K562 (cell line): Measurements from ENCODE around the gene COG3. TPM values are rescaled to one million over a fixed set of nuclear protein-coding genes. Genes with fewer than 3 reads are reported as not detected.
A peak's percentile ranks its signal among the peaks of the same experiment; 100 is the strongest.

ENCODE experiments used
- ATF3 ChIP-seq, 2 experiments: fragments of 450-650 bp in 1 of 2; sonication (generic) in 1 of 2; formaldehyde crosslinking in 1 of 2; IDR thresholded peaks in 1 of 2; conservative IDR thresholded peaks in 1 of 2; 2 replicates each; pipeline versions ENCODE4 v1.6.1 to v1.8.1; 2016 to 2023; ENCODE audit warnings: mild to moderate bottlenecking in 2 of 2, moderate library complexity in 2 of 2, inconsistent platforms in 1 of 2, missing genetic modification reagents in 1 of 2
- C11orf30 ChIP-seq: fragments of 450-650 bp; IDR thresholded peaks from 2 replicates; pipeline ENCODE4 v1.6.1; 2016; ENCODE audit warnings: low read depth, mild to moderate bottlenecking
- CBFA2T3 ChIP-seq: fragments of 450-650 bp; IDR thresholded peaks from 2 replicates; pipeline ENCODE4 v1.6.1; 2017
- CTBP1 ChIP-seq: fragments of 450-650 bp; IDR thresholded peaks from 2 replicates; pipeline ENCODE4 v1.6.1; 2016; ENCODE audit warnings: borderline replicate concordance
- ELF2 ChIP-seq: fragments of 250-450 bp; sonication (Bioruptor Pico); IDR thresholded peaks from 2 replicates; pipeline ENCODE4 v1.5.0; 2021; ENCODE audit warnings: mild to moderate bottlenecking
- GATA2 ChIP-seq: sonication (generic); formaldehyde crosslinking; IDR thresholded peaks from 2 replicates; pipeline ENCODE4 v1.4.0; 2020; ENCODE audit warnings: mild to moderate bottlenecking, missing genetic modification reagents
- HDAC6 ChIP-seq: IDR thresholded peaks from 2 replicates; pipeline ENCODE4 v1.6.1; 2012; ENCODE audit warnings: low read depth, mild to moderate bottlenecking, control low read depth, inconsistent platforms, low read length, moderate library complexity
- PHTF2 ChIP-seq: fragments of 250-450 bp; sonication (Bioruptor Pico); IDR thresholded peaks from 2 replicates; pipeline ENCODE4 v1.5.0; 2021; ENCODE audit warnings: mild to moderate bottlenecking
- RBM14 ChIP-seq: fragments of 200-400 bp; formaldehyde crosslinking; IDR thresholded peaks from 2 replicates; pipeline ENCODE4 v1.6.1; 2018; ENCODE audit warnings: low read depth, mild to moderate bottlenecking, low read length, moderate library complexity, borderline replicate concordance; ENCODE audit not compliant: insufficient read depth
- RHOXF2B ChIP-seq: fragments of 250-450 bp; sonication (Bioruptor Pico); conservative IDR thresholded peaks from 2 replicates; pipeline ENCODE4 v1.5.1; 2021
- STAG1 ChIP-seq: sonication (generic); formaldehyde crosslinking; IDR thresholded peaks from 2 replicates; pipeline ENCODE4 v1.5.0; 2020; ENCODE audit warnings: missing genetic modification reagents, borderline replicate concordance
- YY1 ChIP-seq, 3 experiments: IDR thresholded peaks; 2 replicates each; pipeline ENCODE4 v1.6.1; 2011; ENCODE audit warnings: low read length in 2 of 3, mild to moderate bottlenecking in 2 of 3, moderate library complexity in 2 of 3, borderline replicate concordance in 1 of 3, control low read depth in 1 of 3, low read depth in 1 of 3; ENCODE audit not compliant: insufficient read depth in 3 of 3, insufficient replicate concordance in 2 of 3, control insufficient read depth in 1 of 3, insufficient read length in 1 of 3; ENCODE audit errors: extremely low read depth in 1 of 3
- ZC3H11A ChIP-seq: IDR thresholded peaks from 2 replicates; pipeline ENCODE4 v1.6.1; 2012; ENCODE audit warnings: low read depth, low read length, improper control_type of control experiment
- ZKSCAN3 ChIP-seq: fragments of 250-450 bp; sonication (Bioruptor Pico); IDR thresholded peaks from 2 replicates; pipeline ENCODE4 v1.4.0; 2020
- ZNF124 ChIP-seq: sonication (generic); formaldehyde crosslinking; IDR thresholded peaks from 2 replicates; pipeline ENCODE4 v1.8.1; 2022; ENCODE audit warnings: missing genetic modification reagents
- polyA plus RNA-seq, 8 experiments: library from polyadenylated mRNA; depleted of rRNA in 4 of 8; stranded (reverse) in 5 of 8; unstranded in 3 of 8; fragments of >200 nt; fragmentation: Nextera tagmentation in 2 of 8; fragmentation: Illumina TruSeq in 1 of 8; extraction: Ambion mirVana in 2 of 8; extraction: Trizol in 1 of 8; gene quantifications; 2 replicates each; pipeline versions ENCODE4 v1.2.1 to v1.2.3, GENCODE V29; 2011 to 2014; ENCODE audit warnings: inconsistent platforms in 1 of 8, missing spikeins in 1 of 8
- total RNA-seq, 7 experiments: library from RNA; depleted of rRNA in 6 of 7; stranded (reverse); fragments of >200 nt in 6 of 7; fragmentation: Illumina TruSeq in 2 of 7; extraction: Trizol in 2 of 7; gene quantifications; 2 replicates each; pipeline versions ENCODE4 v1.2.1 to v1.2.3, GENCODE V29; 2011 to 2021; ENCODE audit warnings: low replicate concordance in 1 of 7
- TF ChIP-seq, protein P1 (sequence below), 2 experiments: fragments of 450-650 bp; IDR thresholded peaks; 2 replicates each; pipeline ENCODE4 v1.6.1; 2016; ENCODE audit warnings: mild to moderate bottlenecking in 2 of 2, borderline replicate concordance in 1 of 2, low read depth in 1 of 2, moderate library complexity in 1 of 2
- TF ChIP-seq, protein P2 (sequence below): fragments of 450-650 bp; formaldehyde crosslinking; IDR thresholded peaks from 2 replicates; pipeline ENCODE4 v1.4.0; 2020; ENCODE audit warnings: mild to moderate bottlenecking, moderate library complexity

Gene COG3
- total and polyA plus RNA-seq, 9 of the 15 experiments (the other 6 are each of a cell fraction or from before 2014, with no cell fraction given) = 3.9 to 22.9 (median 14.5) TPM

GRCh38 chr13:45500492-45501174 is 35.9 kb downstream of the COG3 start (continued):
- TF ChIP-seq, protein P1, sequence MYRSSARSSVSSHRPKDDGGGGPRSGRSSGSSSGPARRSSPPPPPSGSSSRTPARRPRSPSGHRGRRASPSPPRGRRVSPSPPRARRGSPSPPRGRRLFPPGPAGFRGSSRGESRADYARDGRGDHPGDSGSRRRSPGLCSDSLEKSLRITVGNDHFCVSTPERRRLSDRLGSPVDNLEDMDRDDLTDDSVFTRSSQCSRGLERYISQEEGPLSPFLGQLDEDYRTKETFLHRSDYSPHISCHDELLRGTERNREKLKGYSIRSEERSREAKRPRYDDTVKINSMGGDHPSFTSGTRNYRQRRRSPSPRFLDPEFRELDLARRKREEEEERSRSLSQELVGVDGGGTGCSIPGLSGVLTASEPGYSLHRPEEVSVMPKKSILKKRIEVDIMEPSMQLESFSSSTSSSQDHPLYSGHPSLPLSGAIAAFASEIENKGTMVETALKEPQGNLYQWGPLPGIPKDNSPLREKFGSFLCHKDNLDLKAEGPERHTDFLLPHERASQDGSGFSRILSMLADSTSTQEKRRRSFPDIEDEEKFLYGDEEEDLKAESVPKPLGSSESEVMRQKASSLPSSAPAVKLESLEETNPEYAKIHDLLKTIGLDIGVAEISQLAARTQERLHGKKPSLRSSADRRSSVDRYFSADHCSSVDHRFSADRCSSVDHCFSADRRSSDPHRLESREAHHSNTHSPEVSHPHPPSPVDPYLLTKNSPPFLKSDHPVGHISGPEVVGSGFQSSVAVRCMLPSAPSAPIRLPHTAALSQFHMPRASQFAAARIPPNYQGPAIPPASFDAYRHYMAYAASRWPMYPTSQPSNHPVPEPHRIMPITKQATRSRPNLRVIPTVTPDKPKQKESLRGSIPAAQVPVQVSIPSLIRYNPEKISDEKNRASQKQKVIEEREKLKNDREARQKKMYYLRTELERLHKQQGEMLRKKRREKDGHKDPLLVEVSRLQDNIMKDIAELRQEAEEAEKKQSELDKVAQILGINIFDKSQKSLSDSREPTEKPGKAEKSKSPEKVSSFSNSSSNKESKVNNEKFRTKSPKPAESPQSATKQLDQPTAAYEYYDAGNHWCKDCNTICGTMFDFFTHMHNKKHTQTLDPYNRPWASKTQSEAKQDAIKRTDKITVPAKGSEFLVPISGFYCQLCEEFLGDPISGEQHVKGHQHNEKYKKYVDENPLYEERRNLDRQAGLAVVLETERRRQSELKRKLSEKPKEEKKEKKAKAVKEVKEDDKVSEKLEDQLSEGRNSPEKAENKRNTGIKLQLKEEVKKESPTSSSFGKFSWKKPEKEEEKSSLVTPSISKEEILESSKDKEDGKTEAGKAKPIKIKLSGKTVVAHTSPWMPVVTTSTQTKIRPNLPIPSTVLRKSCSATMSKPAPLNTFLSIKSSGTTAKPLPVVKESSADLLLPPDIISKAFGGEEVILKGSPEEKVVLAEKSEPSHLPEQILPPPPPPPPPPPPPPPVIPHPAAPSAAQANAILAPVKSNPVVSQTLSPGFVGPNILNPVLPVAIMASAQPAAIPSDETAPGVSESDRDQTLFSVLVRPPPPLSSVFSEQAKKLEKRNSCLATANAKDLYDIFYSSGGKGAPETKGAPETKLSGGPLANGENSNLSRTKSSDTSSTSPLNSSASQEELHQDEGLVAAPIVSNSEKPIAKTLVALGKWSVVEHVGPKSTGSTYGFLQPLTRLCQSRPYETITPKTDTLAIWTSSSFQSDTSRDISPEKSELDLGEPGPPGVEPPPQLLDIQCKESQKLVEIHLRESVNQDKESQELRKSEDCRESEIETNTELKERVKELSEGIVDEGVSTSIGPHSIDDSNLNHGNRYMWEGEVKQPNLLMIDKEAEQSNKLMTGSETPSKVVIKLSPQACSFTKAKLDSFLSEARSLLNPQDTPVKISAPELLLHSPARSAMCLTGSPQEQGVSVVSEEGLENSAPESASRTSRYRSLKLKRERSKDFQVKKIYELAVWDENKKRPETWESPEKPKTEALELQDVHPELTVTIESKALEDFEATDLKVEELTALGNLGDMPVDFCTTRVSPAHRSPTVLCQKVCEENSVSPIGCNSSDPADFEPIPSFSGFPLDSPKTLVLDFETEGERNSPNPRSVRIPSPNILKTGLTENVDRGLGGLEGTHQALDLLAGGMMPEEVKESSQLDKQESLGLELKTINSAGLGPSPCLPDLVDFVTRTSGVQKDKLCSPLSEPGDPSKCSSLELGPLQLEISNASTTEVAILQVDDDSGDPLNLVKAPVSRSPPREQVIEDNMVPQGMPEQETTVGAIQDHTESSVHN (IDR thresholded peaks at IDR 0.05; ENCODE audit: borderline replicate concordance in 1 of 2, low read depth in 1 of 2) = no peak
- TF ChIP-seq ZC3H11A (no peak), RBM14 (no peak), YY1 (IDR thresholded peaks at IDR 0.05; ENCODE audit: borderline replicate concordance in 1 of 3, control insufficient read depth in 1 of 3, extremely low read depth in 1 of 3, insufficient read depth in 3 of 3, insufficient read length in 1 of 3, insufficient replicate concordance in 2 of 3, low read depth in 1 of 3, low read length in 2 of 3) (no peak), C11orf30 (peak; percentile 40), GATA2 (CRISPR knock-in tag) (no peak), ELF2 (CRISPR knock-in tag) (no peak), ATF3 (IDR thresholded peaks at IDR 0.05) (peak; percentile 30; the same call in 1 of the 2 replicates), ATF3 (CRISPR knock-in tag; conservative IDR thresholded peaks at IDR 0.05) (no peak), STAG1 (no peak), CTBP1 (no peak), PHTF2 (CRISPR knock-in tag) (no peak), CBFA2T3 (no peak), HDAC6 (no peak), ZNF124 (CRISPR knock-in tag) (no peak), ZKSCAN3 (CRISPR knock-in tag) (no peak), RHOXF2B (CRISPR knock-in tag) (no peak)
- TF ChIP-seq, protein P2, sequence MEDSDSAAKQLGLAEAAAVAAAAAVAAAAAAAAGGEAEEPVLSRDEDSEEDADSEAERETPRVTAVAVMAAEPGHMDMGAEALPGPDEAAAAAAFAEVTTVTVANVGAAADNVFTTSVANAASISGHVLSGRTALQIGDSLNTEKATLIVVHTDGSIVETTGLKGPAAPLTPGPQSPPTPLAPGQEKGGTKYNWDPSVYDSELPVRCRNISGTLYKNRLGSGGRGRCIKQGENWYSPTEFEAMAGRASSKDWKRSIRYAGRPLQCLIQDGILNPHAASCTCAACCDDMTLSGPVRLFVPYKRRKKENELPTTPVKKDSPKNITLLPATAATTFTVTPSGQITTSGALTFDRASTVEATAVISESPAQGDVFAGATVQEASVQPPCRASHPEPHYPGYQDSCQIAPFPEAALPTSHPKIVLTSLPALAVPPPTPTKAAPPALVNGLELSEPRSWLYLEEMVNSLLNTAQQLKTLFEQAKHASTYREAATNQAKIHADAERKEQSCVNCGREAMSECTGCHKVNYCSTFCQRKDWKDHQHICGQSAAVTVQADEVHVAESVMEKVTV (CRISPR knock-in tag) = no peak
